HepG2 (cell line): Measurements from ENCODE around the gene SEMA7A. TPM values are rescaled to one million over a fixed set of nuclear protein-coding genes. Genes with fewer than 3 reads are reported as not detected.

Source experiments
- ARID4A ChIP-seq: sonication (generic); formaldehyde crosslinking; IDR thresholded peaks from 2 replicates; pipeline ENCODE4 v1.5.0; 2020; ENCODE audit warnings: mild to moderate bottlenecking, missing genetic modification reagents, borderline replicate concordance
- CREB3 ChIP-seq: sonication (generic); formaldehyde crosslinking; IDR thresholded peaks from 2 replicates; pipeline ENCODE4 v1.5.0; 2020; ENCODE audit warnings: missing genetic modification reagents
- EED ChIP-seq: sonication (generic); formaldehyde crosslinking; IDR thresholded peaks from 2 replicates; pipeline ENCODE4 v1.5.0; 2020; ENCODE audit warnings: mild to moderate bottlenecking, missing genetic modification reagents
- MIXL1 ChIP-seq: IDR thresholded peaks from 2 replicates; pipeline ENCODE4 v1.6.1; 2016
- NR3C1 ChIP-seq: sonication (generic); formaldehyde crosslinking; IDR thresholded peaks from 2 replicates; pipeline ENCODE4 v1.4.0; 2020; ENCODE audit warnings: missing genetic modification reagents
- PAX8 ChIP-seq: sonication (generic); formaldehyde crosslinking; IDR thresholded peaks from 2 replicates; pipeline ENCODE4 v1.8.0; 2022; ENCODE audit warnings: mild to moderate bottlenecking, missing genetic modification reagents, borderline replicate concordance
- SYNCRIP ChIP-seq: fragments of 200-400 bp; formaldehyde crosslinking; IDR thresholded peaks from 2 replicates; pipeline ENCODE4 v1.6.1; 2018; ENCODE audit warnings: mild to moderate bottlenecking, low read depth, low read length; ENCODE audit not compliant: insufficient read depth
- TFDP1 ChIP-seq: IDR thresholded peaks from 2 replicates; pipeline ENCODE4 v1.6.1; 2016; ENCODE audit warnings: missing compliant biosample characterization, missing genetic modification reagents, borderline replicate concordance
- ZBTB3 ChIP-seq: sonication (generic); formaldehyde crosslinking; IDR thresholded peaks from 2 replicates; pipeline ENCODE4 v1.4.0; 2020; ENCODE audit warnings: low read depth, mild to moderate bottlenecking, moderate library complexity, missing genetic modification reagents, borderline replicate concordance
- ZNF24 ChIP-seq: fragments of 450-650 bp; IDR thresholded peaks from 2 replicates; pipeline ENCODE4 v1.6.1; 2017; ENCODE audit warnings: antibody characterized with exemption, mild to moderate bottlenecking
- ZNF33A ChIP-seq: sonication (generic); formaldehyde crosslinking; IDR thresholded peaks from 2 replicates; pipeline ENCODE4 v1.5.1; 2020; ENCODE audit warnings: missing genetic modification reagents, mild to moderate bottlenecking, moderate library complexity, borderline replicate concordance
- ZNF512 ChIP-seq: sonication (generic); formaldehyde crosslinking; IDR thresholded peaks from 2 replicates; pipeline ENCODE4 v1.4.0; 2020; ENCODE audit warnings: mild to moderate bottlenecking, missing genetic modification reagents
- ZNF773 ChIP-seq: sonication (generic); formaldehyde crosslinking; IDR thresholded peaks from 2 replicates; pipeline ENCODE4 v1.4.0; 2020; ENCODE audit warnings: missing genetic modification reagents, borderline replicate concordance
- polyA plus RNA-seq, 8 experiments: library from polyadenylated mRNA; depleted of rRNA in 3 of 8; stranded (reverse) in 7 of 8; unstranded in 1 of 8; fragments of >200 nt; fragmentation: Illumina TruSeq in 4 of 8; extraction: Trizol in 4 of 8; gene quantifications; 2 replicates each; pipeline versions ENCODE4 v1.2.1 to v1.2.3, GENCODE V29; 2011 to 2016; ENCODE audit warnings: low read depth in 4 of 8, missing spikeins in 1 of 8, mixed read lengths in 1 of 8; ENCODE audit not compliant: insufficient read depth in 1 of 8
- total RNA-seq, 5 experiments: library from RNA; depleted of rRNA; stranded (reverse); fragments of >200 nt; fragmentation: Illumina TruSeq; extraction: Trizol; gene quantifications; 2 replicates each; pipeline ENCODE4 v1.2.3, GENCODE V29; 2016; ENCODE audit warnings: low read depth in 1 of 5
- TF ChIP-seq, protein P1 (sequence below): sonication (generic); formaldehyde crosslinking; conservative IDR thresholded peaks from 2 replicates; pipeline ENCODE4 v1.8.0; 2022; ENCODE audit warnings: low read depth, missing genetic modification reagents

The SEMA7A gene
- total and polyA plus RNA-seq, 2 of the 13 experiments (the other 11 are each of a cell fraction or from before 2014, with no cell fraction given): 9.0 to 15.8 TPM

- TF ChIP-seq ARID4A (no peak; the same call in 1 of the 2 replicates), ZNF512 (CRISPR knock-in tag) (no peak), TFDP1 (CRISPR knock-in tag) (no peak), MIXL1 (CRISPR knock-in tag) (no peak), ZNF24 (no peak), EED (no peak), NR3C1 (CRISPR knock-in tag) (no peak), CREB3 (CRISPR knock-in tag) (no peak), ZBTB3 (no peak), SYNCRIP (no peak), ZNF773 (CRISPR knock-in tag) (no peak), PAX8 (CRISPR knock-in tag) (no peak), ZNF33A (CRISPR knock-in tag) (no peak)
- TF ChIP-seq, protein P1, sequence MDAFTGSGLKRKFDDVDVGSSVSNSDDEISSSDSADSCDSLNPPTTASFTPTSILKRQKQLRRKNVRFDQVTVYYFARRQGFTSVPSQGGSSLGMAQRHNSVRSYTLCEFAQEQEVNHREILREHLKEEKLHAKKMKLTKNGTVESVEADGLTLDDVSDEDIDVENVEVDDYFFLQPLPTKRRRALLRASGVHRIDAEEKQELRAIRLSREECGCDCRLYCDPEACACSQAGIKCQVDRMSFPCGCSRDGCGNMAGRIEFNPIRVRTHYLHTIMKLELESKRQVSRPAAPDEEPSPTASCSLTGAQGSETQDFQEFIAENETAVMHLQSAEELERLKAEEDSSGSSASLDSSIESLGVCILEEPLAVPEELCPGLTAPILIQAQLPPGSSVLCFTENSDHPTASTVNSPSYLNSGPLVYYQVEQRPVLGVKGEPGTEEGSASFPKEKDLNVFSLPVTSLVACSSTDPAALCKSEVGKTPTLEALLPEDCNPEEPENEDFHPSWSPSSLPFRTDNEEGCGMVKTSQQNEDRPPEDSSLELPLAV: no peak
Observed at GRCh38 chr15:74382004-74382816, 51.5 kb downstream of the SEMA7A start (continued).
